Smooth muscle cell (in vitro differentiated cells): ENCODE measurements around the gene MBD3. TPM values are rescaled to one million over a fixed set of nuclear protein-coding genes. Genes with fewer than 3 reads are reported as not detected.

ENCODE experiments used
- DNase-seq: peaks from one replicate; lab custom pipeline; 2025; ENCODE audit not compliant: unreplicated experiment; lab: John Stamatoyannopoulos, UW
- H2AFZ ChIP-seq: fragments of 200-600 bp; sonication (generic); 2 replicates; pipeline ENCODE4 v1.6.0; 2016; ENCODE audit warnings: antibody characterized with exemption, low read depth, mild to moderate bottlenecking
- H3F3A ChIP-seq: fragments of 200-600 bp; sonication (generic); 2 replicates; pipeline ENCODE4 v1.6.0; 2017; ENCODE audit warnings: antibody characterized with exemption, low read depth
- H3K27ac ChIP-seq: fragments of 200-600 bp; sonication (generic); 2 replicates; pipeline ENCODE4 v1.5.1; 2016; ENCODE audit warnings: low read depth, mild to moderate bottlenecking
- H3K27me3 ChIP-seq: fragments of 200-600 bp; sonication (generic); 2 replicates; pipeline ENCODE4 v1.6.1; 2016; ENCODE audit warnings: low read depth, mild to moderate bottlenecking
- H3K36me3 ChIP-seq: fragments of 200-600 bp; sonication (generic); 2 replicates; pipeline ENCODE4 v1.5.1; 2016; ENCODE audit warnings: low read depth
- H3K4me1 ChIP-seq: fragments of 200-600 bp; sonication (generic); 2 replicates; pipeline ENCODE4 v1.5.1; 2016; ENCODE audit warnings: low read depth
- H3K4me2 ChIP-seq: fragments of 200-600 bp; sonication (generic); 2 replicates; pipeline ENCODE4 v1.6.0; 2016; ENCODE audit warnings: mild to moderate bottlenecking
- H3K4me3 ChIP-seq: fragments of 200-600 bp; sonication (generic); 2 replicates; pipeline ENCODE4 v1.5.1; 2016; ENCODE audit warnings: mild to moderate bottlenecking
- H3K79me2 ChIP-seq: fragments of 200-600 bp; sonication (generic); 2 replicates; pipeline ENCODE4 v1.6.0; 2016; ENCODE audit warnings: low read depth, mild to moderate bottlenecking
- H3K9ac ChIP-seq: fragments of 200-600 bp; sonication (generic); 2 replicates; pipeline ENCODE4 v1.6.0; 2016; ENCODE audit warnings: low read depth
- H3K9me3 ChIP-seq: fragments of 200-600 bp; sonication (generic); replicated peaks from 2 replicates; pipeline ENCODE4 v1.5.1; 2016; ENCODE audit warnings: low read depth
- H4K20me1 ChIP-seq: fragments of 200-600 bp; sonication (generic); 2 replicates; pipeline ENCODE4 v1.6.0; 2016; ENCODE audit warnings: low read depth
- WGBS: methylation state at CpG from one replicate; pipeline ENCODE4 v1.1.7; 2016; ENCODE audit warnings: low lambda C conversion rate; 5-methylcytosine and 5-hydroxymethylcytosine counted together
- polyA plus RNA-seq: library from polyadenylated mRNA; unstranded; fragments of >200 nt; fragmentation: Nextera tagmentation; extraction: Ambion mirVana; gene quantifications from 2 replicates; pipeline ENCODE4 v1.2.1, GENCODE V29; 2016
- total RNA-seq: library from RNA; depleted of rRNA; stranded (reverse); fragments of >200 nt; gene quantifications from 2 replicates; pipeline ENCODE4 v1.2.3, GENCODE V29; 2014
- TF ChIP-seq, protein P1 (sequence below): fragments of 200-600 bp; sonication (generic); IDR thresholded peaks from 2 replicates; pipeline ENCODE4 v1.5.1; 2017; ENCODE audit warnings: borderline replicate concordance, mild to moderate bottlenecking, antibody characterized with exemption; ENCODE audit not compliant: insufficient read depth, poor library complexity, severe bottlenecking

MBD3 gene
- total and polyA plus RNA-seq, 2 experiments from 2014 or later: 40.3 to 47.3 TPM

DNA sequence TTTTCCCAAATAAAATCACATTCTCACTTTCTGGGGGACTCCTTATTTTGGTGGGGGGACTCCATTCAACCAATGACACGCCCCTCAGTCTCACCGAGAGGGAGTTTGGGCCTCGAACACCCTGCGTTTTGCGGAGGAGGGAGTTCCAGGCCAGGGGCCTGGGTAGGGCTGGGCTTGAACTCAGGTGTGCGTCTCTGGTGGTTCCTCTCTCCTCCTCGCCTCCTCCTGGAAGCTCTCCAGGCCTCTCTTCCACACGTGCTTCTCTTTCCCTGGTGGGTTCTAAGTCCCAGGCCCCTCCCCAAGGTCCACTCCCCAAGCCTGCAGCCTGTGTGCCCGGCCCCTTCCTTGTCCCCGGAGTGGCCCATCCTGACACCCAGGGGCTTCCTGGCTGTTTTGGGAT, 39.2 kb downstream of the MBD3 start:
- Histone ChIP-seq H3K27ac (no peak overlapping the region), H3K9me3 (no peaks in the 10 kb centered on the region)

DNA sequence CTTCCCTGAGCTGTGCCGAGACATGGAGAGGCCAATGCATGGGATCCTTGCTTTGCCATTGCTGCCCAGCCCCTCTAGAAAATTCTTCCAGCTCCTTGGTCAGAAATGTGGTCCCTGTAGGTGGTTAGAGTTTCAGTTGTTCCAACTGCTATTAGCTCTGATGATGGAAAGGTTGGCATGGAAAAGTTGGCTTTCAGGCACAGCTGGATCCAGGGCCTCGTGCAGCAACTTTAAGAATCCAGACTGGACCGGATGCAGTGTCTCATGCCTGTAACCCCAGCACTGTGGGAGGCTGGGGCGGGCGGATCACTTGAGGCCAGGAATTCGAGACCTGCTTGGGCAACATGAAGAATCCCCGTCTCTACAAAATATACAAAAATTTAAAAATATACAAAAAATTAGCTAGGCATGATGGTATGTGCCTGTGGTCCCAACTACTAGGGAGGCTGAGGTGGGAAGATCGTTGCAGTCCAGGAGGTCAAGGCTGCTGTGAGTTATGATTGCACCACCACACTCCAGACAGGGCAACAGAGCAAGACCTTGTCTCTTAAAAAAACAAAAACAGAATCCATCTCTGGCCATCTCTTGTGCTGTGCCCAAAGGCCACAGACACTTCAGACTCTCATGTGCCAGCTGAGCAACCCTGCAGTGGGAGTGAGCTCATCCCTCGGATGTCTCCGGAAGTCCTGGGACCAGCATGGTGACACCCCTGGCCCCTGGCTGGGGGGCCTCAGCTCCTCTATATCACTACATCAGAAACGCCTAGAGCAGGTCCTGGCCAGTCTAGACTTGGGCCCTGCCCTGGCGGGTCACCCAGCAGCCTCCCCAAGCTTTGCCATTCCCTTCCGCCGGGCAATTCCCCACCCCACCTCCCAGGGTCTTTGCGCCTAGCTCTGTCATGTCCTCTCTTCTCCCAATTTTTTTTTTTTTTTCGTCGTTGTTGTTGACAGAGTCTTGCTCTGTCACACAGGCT, 41.3 kb downstream of the MBD3 start:
- DNase-seq: no peak
- H3K4me3 ChIP-seq: no peak overlapping the region
- peaks cover 1% of the 10 kb centered on the region for H3K79me2 ChIP-seq
- H3K27me3 ChIP-seq: no peaks in the 10 kb centered on the region
- H3K4me1 ChIP-seq: no peaks in the 10 kb centered on the region
- 92% methylated on average over 17 of the region's 17 CpGs for WGBS
- TF ChIP-seq, protein P1, sequence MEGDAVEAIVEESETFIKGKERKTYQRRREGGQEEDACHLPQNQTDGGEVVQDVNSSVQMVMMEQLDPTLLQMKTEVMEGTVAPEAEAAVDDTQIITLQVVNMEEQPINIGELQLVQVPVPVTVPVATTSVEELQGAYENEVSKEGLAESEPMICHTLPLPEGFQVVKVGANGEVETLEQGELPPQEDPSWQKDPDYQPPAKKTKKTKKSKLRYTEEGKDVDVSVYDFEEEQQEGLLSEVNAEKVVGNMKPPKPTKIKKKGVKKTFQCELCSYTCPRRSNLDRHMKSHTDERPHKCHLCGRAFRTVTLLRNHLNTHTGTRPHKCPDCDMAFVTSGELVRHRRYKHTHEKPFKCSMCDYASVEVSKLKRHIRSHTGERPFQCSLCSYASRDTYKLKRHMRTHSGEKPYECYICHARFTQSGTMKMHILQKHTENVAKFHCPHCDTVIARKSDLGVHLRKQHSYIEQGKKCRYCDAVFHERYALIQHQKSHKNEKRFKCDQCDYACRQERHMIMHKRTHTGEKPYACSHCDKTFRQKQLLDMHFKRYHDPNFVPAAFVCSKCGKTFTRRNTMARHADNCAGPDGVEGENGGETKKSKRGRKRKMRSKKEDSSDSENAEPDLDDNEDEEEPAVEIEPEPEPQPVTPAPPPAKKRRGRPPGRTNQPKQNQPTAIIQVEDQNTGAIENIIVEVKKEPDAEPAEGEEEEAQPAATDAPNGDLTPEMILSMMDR: no peak
- H3K36me3 ChIP-seq: no peaks in the 10 kb centered on the region
- H3F3A ChIP-seq: no peaks in the 10 kb centered on the region
- no peaks in the 10 kb centered on the region for H3K9me3 ChIP-seq
- no peak overlapping the region for H3K4me2 ChIP-seq
- H4K20me1 ChIP-seq: peaks cover 38% of the 10 kb centered on the region
- H3K27ac ChIP-seq: no peak overlapping the region
- no peak overlapping the region for H2AFZ ChIP-seq
- H3K9ac ChIP-seq: no peak overlapping the region

More for the DNA sequence above, 39.2 kb downstream of the MBD3 start:
- Histone ChIP-seq H3K4me2 (no peak overlapping the region), H4K20me1 (peaks cover 58% of the 10 kb centered on the region), H3K36me3 (no peaks in the 10 kb centered on the region), H3K4me1 (no peaks in the 10 kb centered on the region), H3K79me2 (peaks cover 13% of the 10 kb centered on the region), H3K4me3 (no peak overlapping the region), H3F3A (no peaks in the 10 kb centered on the region), H3K27me3 (no peaks in the 10 kb centered on the region), H2AFZ (no peak overlapping the region), H3K9ac (no peak overlapping the region)
- 88% methylated on average over 9 of the region's 10 CpGs for WGBS
- DNase-seq: no peak
- TF ChIP-seq, protein P1: no peak

DNA sequence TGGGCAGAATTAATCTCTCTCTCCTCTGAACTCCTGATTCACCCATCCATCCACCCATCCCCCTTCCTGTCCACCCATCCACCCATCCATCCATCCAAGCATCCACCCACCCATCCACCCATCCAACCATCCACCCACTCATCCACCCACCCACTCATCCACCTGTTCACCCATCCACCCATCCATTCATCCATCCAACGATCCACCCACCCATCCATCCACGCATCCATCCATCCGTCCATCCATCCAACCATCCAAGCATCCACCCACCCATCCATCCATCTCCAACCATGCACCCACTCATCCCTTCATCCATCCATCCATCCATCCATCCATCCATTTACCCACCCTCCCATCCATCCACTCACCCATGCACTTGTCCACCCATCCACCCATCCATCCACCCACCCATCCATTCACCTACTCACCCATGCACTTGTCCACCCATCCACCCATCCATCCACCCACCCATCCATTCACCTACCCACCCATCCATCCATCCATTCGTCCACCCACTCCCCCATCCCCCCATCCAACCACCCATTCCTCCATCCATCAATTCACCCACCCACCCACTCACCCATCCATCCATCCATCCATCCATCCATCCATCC, 43.2 kb downstream of the MBD3 start:
- Histone ChIP-seq H3K9me3 (no peaks in the 10 kb centered on the region), H3K27me3 (no peaks in the 10 kb centered on the region), H3K4me3 (no peak overlapping the region), H3K27ac (no peak overlapping the region), H4K20me1 (peaks cover 24% of the 10 kb centered on the region), H3K79me2 (no peaks in the 10 kb centered on the region), H2AFZ (no peak overlapping the region), H3K36me3 (no peaks in the 10 kb centered on the region), H3F3A (no peaks in the 10 kb centered on the region), H3K4me2 (no peak overlapping the region), H3K9ac (no peak overlapping the region), H3K4me1 (no peaks in the 10 kb centered on the region)
- TF ChIP-seq, protein P1: no peak
- WGBS: 94% methylated on average over 2 of the region's 4 CpGs
- no peak for DNase-seq
